Measurements from ENCODE around the gene NAGPA. TPM values are rescaled to one million over a fixed set of nuclear protein-coding genes. Genes with fewer than 3 reads are reported as not detected.

NAGPA gene
- polyA plus RNA-seq, 3 donors = 4.9 to 12.6 (median 6.8) TPM

GRCh38 chr16:5010576-5011329 lies 23.0 kb downstream of the NAGPA start:
- 38 to 54% (median 53%) methylated on average over 15 of the region's 15 CpGs for WGBS, 3 donors
- H3K27ac ChIP-seq (ENCODE audit: low read depth, low read length) = no peak overlapping the region

- 84 to 87% (median 87%) methylated on average over 18 of the region's 18 CpGs for WGBS, 3 donors
- H3K27ac ChIP-seq (ENCODE audit: low read depth, low read length) = no peak overlapping the region
Measured at GRCh38 chr16:5008311-5008731, 25.4 kb downstream of the NAGPA start.

GRCh38 chr16:5007256-5007655 lies 26.5 kb downstream of the NAGPA start:
- no peak overlapping the region for H3K27ac ChIP-seq (ENCODE audit: low read depth, low read length)
- whole genome bisulfite sequencing, 3 donors = 88 to 90% (median 89%) methylated on average over 9 to 10 of the region's 10 CpGs

GRCh38 chr16:5006348-5007193 lies 27.2 kb downstream of the NAGPA start:
- 71 to 82% (median 78%) methylated on average over 22 of the region's 22 CpGs for WGBS, 3 donors
- no peak overlapping the region for H3K27ac ChIP-seq (ENCODE audit: low read depth, low read length)

- WGBS, 3 donors = 61 to 75% (median 63%) methylated on average over 4 of the region's 4 CpGs
- H3K27ac ChIP-seq (ENCODE audit: low read depth, low read length) = no peak overlapping the region
Measured at GRCh38 chr16:5005916-5006315, 27.8 kb downstream of the NAGPA start.

- 68 to 76% (median 73%) methylated on average over 5 of the region's 5 CpGs for WGBS, 3 donors
Measured at GRCh38 chr16:5004311-5004710, 29.4 kb downstream of the NAGPA start.

GRCh38 chr16:5003828-5004227 lies 29.9 kb downstream of the NAGPA start:
- WGBS, 3 donors = 92 to 94% (median 93%) methylated on average over 10 of the region's 10 CpGs
- H3K27ac ChIP-seq (ENCODE audit: low read depth, low read length) = no peak overlapping the region

More at GRCh38 chr16:5004311-5004710, 29.4 kb downstream of the NAGPA start:
- no peak overlapping the region for H3K27ac ChIP-seq (ENCODE audit: low read depth, low read length)

- no peak overlapping the region for H3K27ac ChIP-seq (ENCODE audit: low read depth, low read length)
- 80 to 82% (median 81%) methylated on average over 12 of the region's 12 CpGs for WGBS, 3 donors
Measured at GRCh38 chr16:5003211-5003610, 30.5 kb downstream of the NAGPA start.

- 58 to 82% (median 77%) methylated on average over 3 of the region's 3 CpGs for WGBS, 3 donors
- H3K27ac ChIP-seq (ENCODE audit: low read depth, low read length) = no peak overlapping the region
Measured at GRCh38 chr16:5002699-5003143, 31.0 kb downstream of the NAGPA start.

- WGBS, 3 donors = 66 to 72% (median 68%) methylated on average over 6 of the region's 6 CpGs
- no peak overlapping the region for H3K27ac ChIP-seq (ENCODE audit: low read depth, low read length)
Measured at GRCh38 chr16:5001986-5002385, 31.7 kb downstream of the NAGPA start.

GRCh38 chr16:5001571-5001970 lies 32.2 kb downstream of the NAGPA start:
- no peak overlapping the region for H3K27ac ChIP-seq (ENCODE audit: low read depth, low read length)
- 50 to 78% (median 54%) methylated on average over 7 of the region's 7 CpGs for WGBS, 3 donors

- H3K27ac ChIP-seq (ENCODE audit: low read depth, low read length) = no peak overlapping the region
- WGBS, 3 donors = 85 to 88% (median 88%) methylated on average over 19 of the region's 19 CpGs
Measured at GRCh38 chr16:5000573-5001001, 33.1 kb downstream of the NAGPA start.

- no peak overlapping the region for H3K27ac ChIP-seq (ENCODE audit: low read depth, low read length)
- WGBS, 3 donors = 71 to 78% (median 75%) methylated on average over 17 of the region's 18 CpGs
Measured at GRCh38 chr16:4994719-4995434, 38.9 kb downstream of the NAGPA start.

GRCh38 chr16:4991754-4992153 lies 42.0 kb downstream of the NAGPA start:
- 90% methylated on average over 14 of the region's 14 CpGs for WGBS, 3 donors
- H3K27ac ChIP-seq (ENCODE audit: low read depth, low read length) = no peak overlapping the region

- H3K27ac ChIP-seq (ENCODE audit: low read depth, low read length) = no peak overlapping the region
- WGBS, 3 donors = 79 to 90% (median 88%) methylated on average over 8 of the region's 8 CpGs
Measured at GRCh38 chr16:4990415-4990814, 43.3 kb downstream of the NAGPA start.

- no peak overlapping the region for H3K27ac ChIP-seq (ENCODE audit: low read depth, low read length)
- WGBS, 3 donors = 84 to 87% (median 85%) methylated on average over 9 of the region's 9 CpGs
Measured at GRCh38 chr16:4989391-4990006, 44.2 kb downstream of the NAGPA start.

- 86 to 89% (median 88%) methylated on average over 5 of the region's 5 CpGs for WGBS, 3 donors
- no peak overlapping the region for H3K27ac ChIP-seq (ENCODE audit: low read depth, low read length)
Measured at GRCh38 chr16:4988647-4989046, 45.1 kb downstream of the NAGPA start.

All from adipose tissue (tissue), 3 donors.